Measurements from ENCODE around the gene SYNJ1.

GRCh38 chr21:32756096-32756495, 28.3 kb upstream of the SYNJ1 start:
- TF ChIP-seq POLR2A (IDR thresholded peaks at IDR 0.05) (no peak), CTCF (IDR thresholded peaks at IDR 0.05) (no peak)

All from right lobe of liver (tissue), 4 donors.